SW 1271 (cell line): Measurements from ENCODE around the gene BOLL.
"Not testable (repeated sequence)": the region's sequence is repeated elsewhere in the genome, so short reads cannot be mapped to it uniquely, and the experiment has no call there.

Experiments used
- DNase-seq, 2 experiments: peaks; one replicate each; lab custom pipeline; 2025; lab: John Stamatoyannopoulos, UW

Gene BOLL, protein sequence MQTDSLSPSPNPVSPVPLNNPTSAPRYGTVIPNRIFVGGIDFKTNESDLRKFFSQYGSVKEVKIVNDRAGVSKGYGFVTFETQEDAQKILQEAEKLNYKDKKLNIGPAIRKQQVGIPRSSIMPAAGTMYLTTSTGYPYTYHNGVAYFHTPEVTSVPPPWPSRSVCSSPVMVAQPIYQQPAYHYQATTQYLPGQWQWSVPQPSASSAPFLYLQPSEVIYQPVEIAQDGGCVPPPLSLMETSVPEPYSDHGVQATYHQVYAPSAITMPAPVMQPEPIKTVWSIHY

DNA sequence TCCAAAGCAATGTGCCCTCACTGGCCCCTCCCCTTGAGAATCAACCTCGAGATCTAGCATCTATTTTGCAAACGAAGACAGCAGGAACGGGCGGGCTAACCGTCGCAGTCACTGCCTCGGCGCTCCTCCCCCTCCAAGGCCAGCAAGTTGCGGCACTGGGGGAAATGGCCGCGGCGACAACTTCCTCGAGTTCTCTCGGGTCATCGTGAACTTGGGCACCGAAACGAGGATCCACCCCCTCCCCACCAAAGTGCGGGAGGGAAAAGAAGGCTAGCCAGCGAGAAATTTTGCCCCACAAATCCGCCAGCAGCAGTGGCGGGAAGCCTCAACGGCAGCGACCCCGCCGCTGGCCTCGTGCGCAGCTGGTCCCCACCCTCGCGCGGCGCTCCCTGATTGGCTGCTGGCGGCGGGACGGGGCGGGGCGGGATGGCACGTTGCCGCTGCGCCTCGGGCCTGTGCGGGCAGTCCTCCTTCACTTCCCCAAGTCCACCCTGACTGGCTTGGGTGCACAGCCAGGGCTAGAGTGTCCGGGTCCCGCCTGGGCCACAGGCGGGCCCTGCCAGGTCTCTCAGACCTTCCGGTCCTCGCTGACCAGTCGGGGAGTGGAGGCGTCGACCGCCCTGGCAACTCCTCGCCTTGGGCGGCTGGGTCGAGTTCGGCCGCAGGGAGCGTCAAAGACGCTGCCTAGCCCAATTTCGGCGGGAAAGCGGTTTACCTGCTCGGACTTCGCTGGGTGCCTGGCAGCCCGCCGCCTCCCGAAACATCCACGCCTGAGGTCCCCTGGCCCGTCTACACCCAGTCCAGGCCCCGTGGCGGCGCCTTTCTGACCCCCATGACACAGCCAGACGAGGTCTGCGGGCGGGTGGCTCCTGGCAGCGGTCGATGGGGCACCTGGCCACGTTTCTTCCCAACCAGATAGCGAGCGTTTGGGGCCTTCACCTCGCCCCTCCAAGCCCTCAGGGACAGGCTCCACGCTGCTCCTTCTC is at the start of gene BOLL:
Gene BOLL, minus strand, starts transcription at position 364 of the 986 bp plus-strand sequence. CDS start 3,469 bp downstream, outside the sequence.
- DNase-seq, result no peak

DNA sequence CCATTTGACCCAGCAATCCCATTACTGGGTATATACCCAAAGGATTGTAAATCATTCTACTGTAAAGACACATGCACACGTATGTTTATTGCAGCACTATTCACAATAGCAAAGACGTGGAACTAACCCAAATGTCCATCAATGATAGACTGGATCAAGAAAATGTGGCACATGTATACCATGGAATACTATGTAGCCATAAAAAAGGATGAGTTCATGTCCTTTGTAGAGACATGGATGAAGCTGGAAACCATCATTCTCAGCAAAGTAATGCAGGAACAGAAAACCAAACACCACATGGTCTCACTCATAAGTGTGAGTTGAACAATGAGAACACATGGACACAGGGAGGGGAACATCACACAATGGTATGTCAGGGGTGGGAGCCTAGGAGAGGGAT is 49.7 kb upstream of the BOLL start:
- not testable (repeated sequence) for DNase-seq

DNA sequence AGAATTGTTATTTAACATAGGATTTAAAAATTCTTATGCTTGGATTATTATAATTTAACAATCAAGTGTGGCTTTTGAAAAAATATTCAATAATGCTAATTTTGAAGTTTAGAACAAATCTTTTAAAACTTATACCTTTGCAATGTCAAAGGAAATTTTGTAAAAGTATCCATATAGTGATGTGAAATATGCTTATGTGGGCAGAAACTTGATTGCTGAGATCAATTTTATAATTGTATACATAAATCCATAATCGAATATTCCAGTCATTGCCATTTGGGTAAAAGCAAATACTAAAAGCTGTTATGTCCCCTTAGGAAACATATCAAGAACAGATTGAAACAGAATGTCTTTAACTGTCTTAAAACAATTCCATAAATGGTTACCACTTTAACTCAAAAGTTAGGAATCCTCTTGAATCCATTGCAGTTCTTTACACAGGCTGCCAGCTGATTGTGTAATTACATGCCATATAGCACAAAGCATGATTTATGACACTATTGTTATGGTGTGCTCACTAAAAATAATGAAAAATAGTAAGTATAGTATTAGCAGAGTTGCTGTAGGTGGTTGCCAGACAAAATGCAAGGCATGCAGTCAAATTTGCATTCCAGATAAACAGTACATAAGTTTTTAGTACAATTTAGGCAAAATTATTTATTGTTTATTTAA is 43.5 kb upstream of the BOLL start:
- DNase-seq, result no peak

DNA sequence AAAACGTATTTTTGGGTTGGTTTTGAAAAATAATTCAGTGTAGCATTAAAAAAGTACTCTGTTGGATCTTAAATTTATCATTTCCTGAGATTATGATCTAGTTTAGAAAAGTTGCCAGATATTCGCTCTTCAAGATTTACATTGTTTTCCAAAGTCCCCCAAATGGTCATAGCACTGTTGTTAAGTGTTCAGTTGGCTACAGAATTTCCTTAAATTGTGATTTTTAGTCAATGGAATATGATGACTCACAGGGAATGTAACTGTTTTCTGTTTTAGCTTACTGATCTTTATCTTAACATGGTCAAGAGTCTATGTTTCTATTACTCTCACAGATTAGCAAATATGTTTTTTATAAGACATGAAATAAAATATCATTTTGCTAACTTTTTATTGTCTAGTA is 42.5 kb upstream of the BOLL start:
- DNase-seq, result no peak

DNA sequence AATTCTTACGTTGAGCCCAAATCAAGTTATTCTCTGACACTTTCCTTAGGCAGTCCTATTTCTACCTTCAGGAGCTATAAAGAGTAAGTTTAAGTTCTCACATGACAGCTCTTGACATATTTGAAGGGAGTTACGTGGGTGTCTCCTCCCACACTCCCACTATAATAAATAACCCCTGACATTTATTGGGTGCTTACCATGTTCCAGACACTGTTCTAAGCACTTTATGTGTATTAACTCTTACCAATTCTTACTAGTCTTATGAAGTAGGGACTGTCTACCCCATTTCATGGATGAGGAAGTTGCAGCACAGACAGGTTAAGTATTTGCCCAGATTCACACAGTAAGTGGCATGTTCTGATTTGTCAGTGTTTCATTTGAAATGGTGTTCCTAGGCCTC is 37.2 kb upstream of the BOLL start:
- no peak for DNase-seq

DNA sequence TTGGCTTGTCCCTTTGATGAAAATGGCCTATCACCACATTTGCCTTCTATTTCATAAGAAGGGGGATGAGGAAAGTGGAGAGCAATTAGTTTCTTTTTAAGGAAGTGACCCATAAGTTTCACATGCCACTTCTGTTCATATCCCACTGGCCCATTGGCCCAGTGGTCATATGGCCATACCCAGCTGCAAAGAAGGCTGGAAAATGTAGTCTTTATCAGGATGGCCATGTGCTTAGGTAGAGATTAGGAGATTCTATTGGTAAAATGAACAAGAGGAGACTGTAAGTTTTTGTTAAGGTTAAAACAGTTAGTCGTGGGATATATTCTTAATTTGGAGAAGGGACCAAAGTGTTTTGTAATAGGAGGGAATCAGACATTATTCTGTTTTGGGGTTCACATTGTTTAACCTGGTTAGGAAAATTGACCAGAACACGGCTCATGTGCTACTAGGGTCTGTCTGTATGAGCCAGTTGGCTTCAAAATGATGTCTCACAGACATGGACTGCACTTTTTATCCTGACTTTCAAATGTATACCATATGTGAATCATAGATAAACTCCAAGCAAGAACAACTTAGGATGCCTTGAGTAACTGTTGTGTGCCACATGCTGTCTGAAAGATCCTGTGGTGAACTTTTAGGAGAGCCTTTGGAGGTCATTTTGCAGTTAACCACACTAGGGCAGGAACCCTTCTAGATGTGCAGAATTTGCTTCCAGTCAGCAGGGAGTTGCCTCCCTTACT is 36.6 kb upstream of the BOLL start:
- no peak for DNase-seq

DNA sequence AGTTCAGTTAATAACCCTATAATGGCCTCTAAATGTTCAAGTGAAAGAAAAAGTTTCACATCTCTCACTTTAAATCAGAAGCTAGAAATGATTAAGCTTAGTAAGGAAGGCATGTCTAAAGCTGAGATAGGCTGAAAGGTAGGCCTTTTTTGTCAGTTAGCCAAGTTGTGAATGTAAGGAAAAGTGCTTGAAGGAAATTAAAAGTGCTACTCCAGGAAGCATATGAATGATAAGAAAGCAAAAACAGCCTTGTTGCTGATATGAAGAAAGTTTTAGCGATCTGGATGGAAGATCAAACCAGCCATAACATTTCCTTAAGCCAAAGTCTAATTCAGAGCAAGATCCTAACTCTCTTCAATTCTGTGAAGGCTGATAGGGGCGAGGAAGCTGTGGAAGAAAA is 29.4 kb upstream of the BOLL start:
- DNase-seq, result no peak

DNA sequence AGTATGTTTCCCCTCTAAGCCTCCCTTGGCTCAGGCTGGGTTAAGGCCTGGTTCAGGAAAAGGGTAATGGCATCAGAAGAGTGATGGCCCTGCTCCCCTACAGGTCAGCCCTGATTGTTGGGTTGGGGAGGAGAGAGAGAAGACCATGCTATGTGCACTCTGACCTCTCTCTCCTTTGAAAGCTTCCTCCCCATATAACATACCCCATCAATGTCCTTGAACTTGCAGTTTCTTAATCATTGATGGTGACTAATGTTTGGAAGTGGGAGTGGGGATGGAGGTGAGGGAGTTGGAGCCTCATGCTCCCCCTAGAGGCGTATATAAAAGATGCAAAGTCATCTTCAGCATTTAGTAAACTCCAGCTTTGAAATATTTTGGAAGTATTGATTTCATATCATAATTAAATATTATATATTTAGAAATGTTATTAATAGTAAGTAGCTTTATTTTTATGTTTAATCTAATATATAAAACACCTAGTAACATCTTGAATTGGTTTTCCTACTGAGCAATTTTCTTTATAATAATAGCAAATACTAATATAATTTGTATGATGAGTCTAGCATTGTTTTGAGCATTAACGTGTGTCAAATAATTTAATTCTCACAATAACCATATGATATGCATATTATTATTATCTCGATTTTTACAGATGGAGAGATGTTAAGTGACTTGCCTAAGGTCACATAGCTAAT is 28.1 kb upstream of the BOLL start:
- peak in 1 of 2 experiments; percentile 19 for DNase-seq

DNA sequence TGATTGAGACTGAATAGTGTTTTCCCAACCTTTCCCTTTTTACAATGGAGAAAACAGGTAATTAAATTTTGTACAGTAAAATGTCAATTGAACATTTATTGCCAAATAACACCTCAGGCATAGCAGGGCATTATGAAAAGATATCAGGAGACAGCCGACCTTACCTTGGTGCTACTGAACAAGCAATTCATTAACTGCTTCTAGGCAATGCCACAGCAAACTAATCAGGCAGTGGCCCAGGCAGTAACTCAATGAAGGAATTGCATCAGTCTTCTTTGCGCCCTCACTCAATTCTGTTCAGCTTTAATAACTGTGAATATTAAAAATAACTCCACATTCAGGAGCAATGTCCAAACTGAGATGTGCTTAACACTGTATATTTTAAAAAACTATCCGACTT is 25.4 kb upstream of the BOLL start:
- DNase-seq, result no peak

DNA sequence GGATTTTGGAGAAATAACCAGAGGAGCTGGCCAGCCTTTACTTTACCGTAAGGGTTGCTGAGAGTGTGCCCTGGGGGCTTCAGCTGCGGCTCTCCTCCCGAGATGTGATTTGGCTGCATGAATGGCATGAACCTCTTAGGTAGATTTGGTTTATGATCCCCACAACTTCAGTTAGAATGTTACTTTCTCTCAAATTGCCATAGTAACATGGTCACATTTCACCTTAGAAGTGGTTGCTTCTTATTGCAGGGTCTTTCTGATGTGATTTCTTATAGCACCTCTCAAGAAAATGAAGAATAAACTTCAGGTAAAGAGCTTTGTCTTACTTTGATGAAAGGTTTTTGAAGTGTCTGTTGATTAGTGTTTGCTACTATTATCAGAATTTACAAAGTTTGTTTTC is 24.9 kb upstream of the BOLL start:
- no peak for DNase-seq

DNA sequence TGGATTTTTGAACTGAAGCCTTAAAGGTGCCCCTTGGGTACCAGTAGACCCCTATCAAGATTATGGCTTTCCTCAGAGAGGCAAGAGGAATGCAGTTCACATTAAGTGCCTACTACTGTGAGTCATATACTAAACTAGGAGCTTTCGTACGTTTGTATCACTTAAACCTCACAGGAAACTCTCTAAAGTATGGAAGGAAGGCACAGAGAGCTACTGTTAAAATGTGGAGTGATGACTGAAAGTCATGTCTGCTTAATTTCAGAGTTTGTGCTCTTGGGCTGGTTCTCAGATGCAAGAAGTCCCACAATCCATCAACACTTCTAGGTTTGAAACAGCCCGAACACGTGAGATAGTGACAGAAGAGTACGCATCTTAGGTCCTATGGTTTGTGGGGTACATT is 23.9 kb upstream of the BOLL start:
- DNase-seq, result no peak

DNA sequence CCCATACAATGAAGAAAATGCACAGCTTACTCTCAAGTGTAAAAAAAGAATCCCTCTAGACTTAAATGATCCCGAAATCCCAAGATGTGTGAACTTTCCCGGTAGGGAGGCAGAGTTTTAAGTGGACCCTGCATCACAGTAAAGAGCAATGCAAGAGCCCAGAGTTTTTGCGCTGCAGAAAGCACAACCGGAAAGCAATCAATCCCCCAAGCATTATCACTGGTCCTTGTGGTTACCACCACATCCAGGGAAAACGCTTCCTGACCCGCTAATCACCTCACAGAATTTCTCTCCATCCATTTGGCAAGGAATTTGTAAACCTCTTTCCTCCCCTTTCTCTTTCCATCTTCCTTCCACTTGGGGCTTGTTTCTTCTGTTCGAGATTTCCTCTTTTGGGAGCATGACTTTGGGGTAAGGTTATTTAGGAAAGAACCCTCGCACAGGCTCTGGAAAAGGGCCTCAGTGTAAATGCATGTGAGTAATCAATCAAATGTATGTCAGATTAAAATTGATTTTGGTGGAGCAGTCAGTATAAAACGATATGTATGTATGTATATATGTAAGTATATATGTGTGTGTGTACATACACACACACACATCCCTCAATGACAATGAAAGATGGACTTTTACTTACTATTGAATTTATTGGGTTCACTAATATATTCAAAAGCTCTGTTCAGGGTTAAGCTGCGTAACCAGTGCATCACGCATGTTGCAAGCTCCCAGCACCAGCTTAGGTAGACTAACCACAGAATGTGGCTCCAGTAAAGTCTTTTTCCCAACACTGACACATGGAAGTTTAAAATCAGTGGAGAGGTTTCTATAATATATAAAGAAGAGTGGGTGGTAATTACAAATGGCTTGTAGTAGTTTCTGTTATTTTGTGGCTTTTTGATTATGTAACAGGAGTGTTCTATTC is 20.9 kb upstream of the BOLL start:
- no peak for DNase-seq

DNA sequence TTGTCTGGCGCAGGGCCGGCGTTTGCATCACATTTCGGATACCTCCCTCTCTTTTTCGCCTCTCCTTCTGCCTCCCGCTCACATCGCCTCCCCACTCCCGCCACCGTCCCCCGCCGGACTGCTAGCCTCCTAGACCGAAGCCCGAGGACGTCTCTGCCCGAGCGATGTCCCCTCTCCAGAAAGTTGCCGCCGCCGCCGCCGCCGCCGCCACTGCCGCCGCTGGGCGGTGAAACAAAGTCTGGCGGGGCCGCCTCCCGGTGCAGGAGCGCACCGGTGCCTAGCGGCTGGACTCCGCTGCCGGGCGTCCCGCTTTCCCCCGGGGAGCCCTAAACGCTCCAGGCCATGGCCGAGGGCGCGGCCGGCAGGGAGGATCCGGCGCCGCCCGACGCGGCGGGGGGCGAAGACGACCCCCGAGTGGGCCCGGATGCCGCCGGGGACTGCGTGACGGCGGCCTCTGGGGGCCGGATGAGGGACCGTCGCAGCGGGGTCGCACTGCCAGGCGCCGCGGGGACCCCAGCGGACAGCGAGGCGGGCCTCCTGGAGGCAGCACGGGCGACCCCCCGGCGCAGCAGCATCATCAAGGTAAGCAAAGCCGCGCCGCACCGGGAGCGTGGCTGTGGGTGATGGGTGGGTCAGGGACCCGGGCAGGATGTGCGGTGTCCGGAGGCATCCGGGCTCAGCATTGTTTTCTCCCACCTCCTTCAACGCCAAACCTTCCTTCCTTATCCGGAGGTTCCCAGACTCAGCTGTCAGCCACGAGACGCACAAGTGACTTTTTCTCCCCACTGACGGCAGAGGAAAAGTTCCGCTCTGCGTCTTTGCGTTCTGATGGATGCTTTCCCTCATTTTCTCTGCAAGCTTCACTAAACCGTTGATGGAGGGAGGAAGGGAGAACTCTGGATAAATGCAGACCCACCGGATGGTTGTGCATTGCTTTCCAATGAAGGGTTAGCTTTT is 19.9 kb upstream of the BOLL start:
- DNase-seq, result no peak

DNA sequence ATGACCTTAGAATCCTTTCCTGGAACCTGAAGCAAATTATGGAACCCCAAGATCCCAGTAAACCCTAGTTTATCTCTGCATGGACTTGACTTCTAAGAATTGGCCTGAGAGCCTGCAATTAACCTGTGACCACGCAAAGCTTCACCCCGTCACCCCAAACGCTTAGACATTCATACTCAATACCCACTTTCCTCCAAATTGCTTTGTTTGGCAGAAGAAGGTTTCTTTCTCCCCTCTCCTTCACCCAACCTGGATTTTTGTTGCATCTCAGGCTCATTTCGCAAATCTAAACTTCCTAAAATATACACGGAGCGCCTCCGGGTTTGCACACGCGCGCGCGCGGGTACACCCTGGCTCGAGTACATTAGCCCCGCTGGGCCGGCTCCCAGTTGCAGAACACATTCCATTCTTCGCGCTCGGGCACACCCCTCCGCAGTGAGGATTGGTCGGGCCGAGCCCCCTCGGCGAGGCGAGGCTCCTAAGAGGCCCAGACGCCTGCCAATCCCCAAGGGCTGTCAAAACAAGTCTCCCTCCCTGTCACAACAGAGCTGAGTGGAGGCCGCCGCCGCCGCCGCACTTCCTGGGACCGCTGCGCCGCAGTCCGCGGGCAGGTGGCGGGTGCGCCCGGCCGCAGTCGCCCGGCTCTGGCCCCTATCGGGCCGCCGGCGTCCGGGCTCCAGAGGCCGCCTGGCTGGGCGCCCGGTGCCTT is 19.1 kb upstream of the BOLL start, which contains the start of gene PLCL1:
Gene PLCL1, plus strand, starts transcription at position 545 of the 709 bp plus-strand sequence.
- peak; percentile 62 to 85 for DNase-seq

DNA sequence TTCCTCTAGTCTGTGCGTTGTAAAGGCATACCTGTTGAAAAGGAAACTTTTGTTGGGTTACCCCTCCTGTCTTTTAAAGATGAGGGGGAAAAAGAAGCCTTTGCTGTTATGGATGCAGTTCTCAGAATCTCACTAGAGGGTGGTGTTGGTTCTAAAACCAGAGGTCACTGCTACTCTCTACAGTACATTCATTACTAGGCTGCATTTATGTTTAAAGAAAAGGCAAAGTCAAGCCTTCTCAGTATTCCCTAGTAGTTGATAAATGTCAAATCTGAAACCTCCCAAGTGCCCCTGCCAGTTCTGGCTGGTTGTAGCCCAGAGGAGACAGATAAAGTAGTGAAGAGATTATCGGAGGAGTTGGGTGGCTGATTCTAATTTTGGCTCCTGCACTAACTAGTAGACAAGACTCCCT is 17.9 kb upstream of the BOLL start:
- DNase-seq, result peak; percentile 2 to 52

DNA sequence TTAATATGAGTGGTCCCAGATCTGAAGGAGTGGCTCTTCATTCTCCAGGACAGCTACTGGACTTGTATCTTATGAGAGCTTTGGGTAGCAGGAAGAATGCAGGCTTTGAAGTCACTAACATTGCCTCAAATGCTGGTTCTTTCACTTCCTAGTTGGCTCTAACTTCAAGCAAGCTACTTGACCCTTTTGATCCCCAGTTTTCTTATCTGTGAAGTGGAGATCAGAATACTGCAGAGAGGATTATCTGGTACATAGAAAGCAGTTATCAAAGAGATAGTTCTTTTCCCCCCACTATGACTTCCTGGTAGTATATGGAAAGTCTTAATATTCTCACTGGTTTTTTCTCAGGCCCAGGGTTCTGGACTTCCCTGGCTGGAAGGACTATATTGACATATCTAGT is 15.9 kb upstream of the BOLL start:
- DNase-seq, result no peak

DNA sequence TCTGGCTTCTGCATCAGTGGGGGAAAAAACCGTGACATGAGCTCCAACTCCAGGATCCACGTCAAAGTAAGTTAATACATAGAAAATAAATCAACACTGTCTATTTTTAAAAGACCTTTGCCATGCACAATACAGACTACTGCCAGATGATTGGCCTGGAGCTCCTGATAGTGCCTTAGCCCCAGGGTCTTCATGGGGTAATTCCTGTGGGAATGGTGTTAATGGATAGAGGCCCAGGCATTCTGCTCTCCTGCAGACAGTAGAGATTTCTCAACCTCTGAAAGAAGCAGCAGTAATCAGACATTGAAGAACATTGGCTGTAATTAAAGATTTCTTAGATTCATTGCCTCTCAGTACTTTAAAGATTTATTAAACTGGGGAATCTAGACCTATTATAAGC is 15.0 kb upstream of the BOLL start:
- DNase-seq, result no peak

DNA sequence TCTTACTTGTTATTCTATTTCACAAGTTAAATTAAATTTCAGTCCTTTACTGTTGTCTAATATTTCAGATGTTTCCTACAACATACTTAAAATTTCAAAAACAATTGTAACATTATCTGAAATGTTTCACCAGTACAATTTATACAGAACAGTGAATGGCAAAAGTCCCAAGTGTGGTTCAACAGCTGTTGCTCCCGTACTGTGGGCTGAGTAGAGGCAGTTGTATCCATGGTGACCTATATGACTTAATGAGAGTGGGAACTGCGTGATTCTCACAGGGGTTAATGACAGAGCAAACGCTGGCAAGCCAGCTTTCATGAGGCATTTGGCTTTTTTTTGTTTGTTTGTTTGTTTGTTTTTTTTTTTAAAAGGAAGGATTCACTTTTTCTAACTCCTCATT is 13.9 kb upstream of the BOLL start:
- DNase-seq, result no peak
